Parathyroid adenoma (tissue), 2 donors: Measurements from ENCODE around the gene CNTN3.

Experiments used
- H2AFZ ChIP-seq: fragments of 300-600 bp; sonication (generic); one replicate; pipeline ENCODE4 v1.7.0; 2017; ENCODE audit warnings: antibody characterized with exemption, mild to moderate bottlenecking
- H3K27ac ChIP-seq: fragments of 300-600 bp; sonication (generic); one replicate; pipeline ENCODE4 v1.7.0; 2017
- H3K27me3 ChIP-seq: fragments of 300-600 bp; sonication (generic); one replicate; pipeline ENCODE4 v1.7.0; 2017; ENCODE audit warnings: low read length; ENCODE audit not compliant: control insufficient read depth, insufficient read depth
- H3K36me3 ChIP-seq: fragments of 300-600 bp; sonication (generic); one replicate; pipeline ENCODE4 v1.7.0; 2017; ENCODE audit warnings: low read length; ENCODE audit not compliant: control insufficient read depth, insufficient read depth
- H3K4me1 ChIP-seq: fragments of 300-600 bp; sonication (generic); one replicate; pipeline ENCODE4 v1.7.0; 2017; ENCODE audit warnings: control low read depth
- H3K4me2 ChIP-seq: fragments of 300-600 bp; sonication (generic); one replicate; pipeline ENCODE4 v1.7.0; 2017; ENCODE audit warnings: low read length
- H3K4me3 ChIP-seq: fragments of 300-600 bp; sonication (generic); one replicate; pipeline ENCODE4 v1.7.0; 2017; ENCODE audit warnings: low read depth, low read length
- H3K79me2 ChIP-seq: fragments of 300-600 bp; sonication (generic); one replicate; pipeline ENCODE4 v1.7.0; 2017; ENCODE audit warnings: control low read depth
- H3K9ac ChIP-seq: fragments of 300-600 bp; sonication (generic); one replicate; pipeline ENCODE4 v1.7.0; 2017; ENCODE audit warnings: mild to moderate bottlenecking
- H3K9me3 ChIP-seq: fragments of 300-600 bp; sonication (generic); one replicate; pipeline ENCODE4 v1.7.0; 2017; ENCODE audit warnings: low read length; ENCODE audit not compliant: control insufficient read depth
- CTCF ChIP-seq: fragments of 300-600 bp; sonication (generic); IDR thresholded peaks from one replicate; pipeline ENCODE4 v1.7.0; 2017; ENCODE audit warnings: antibody characterized with exemption, mild to moderate bottlenecking
- donor health status: primary hyperparathyroidism.

The CNTN3 gene

GRCh38 chr3:74648107-74648506 is 33.6 kb upstream of the CNTN3 start:
- H2AFZ ChIP-seq, result no peak overlapping the region
- no peak overlapping the region for H3K4me2 ChIP-seq
- H3K36me3 ChIP-seq, result no peaks in the 10 kb centered on the region
- no peak for TF ChIP-seq CTCF
- no peak overlapping the region for H3K4me3 ChIP-seq
- no peaks in the 10 kb centered on the region for H3K79me2 ChIP-seq
- H3K9ac ChIP-seq, result no peak overlapping the region
- H3K4me1 ChIP-seq, result no peaks in the 10 kb centered on the region
- H3K27me3 ChIP-seq, result no peaks in the 10 kb centered on the region
- no peaks in the 10 kb centered on the region for H3K9me3 ChIP-seq
- H3K27ac ChIP-seq, result no peak overlapping the region

GRCh38 chr3:74646094-74646493 is 31.6 kb upstream of the CNTN3 start:
- no peaks in the 10 kb centered on the region for H3K27me3 ChIP-seq
- no peak overlapping the region for H3K4me3 ChIP-seq
- no peak for TF ChIP-seq CTCF
- no peak overlapping the region for H3K4me2 ChIP-seq
- no peaks in the 10 kb centered on the region for H3K4me1 ChIP-seq
- no peaks in the 10 kb centered on the region for H3K79me2 ChIP-seq
- H2AFZ ChIP-seq, result no peak overlapping the region
- no peaks in the 10 kb centered on the region for H3K36me3 ChIP-seq
- no peaks in the 10 kb centered on the region for H3K9me3 ChIP-seq
- no peak overlapping the region for H3K9ac ChIP-seq
- H3K27ac ChIP-seq, result no peak overlapping the region

GRCh38 chr3:74643636-74644035 is 29.2 kb upstream of the CNTN3 start:
- no peaks in the 10 kb centered on the region for H3K79me2 ChIP-seq
- H3K9ac ChIP-seq, result no peak overlapping the region
- no peak overlapping the region for H3K4me3 ChIP-seq
- H3K27me3 ChIP-seq, result no peaks in the 10 kb centered on the region
- no peaks in the 10 kb centered on the region for H3K4me1 ChIP-seq
- H3K36me3 ChIP-seq, result no peaks in the 10 kb centered on the region
- H2AFZ ChIP-seq, result no peak overlapping the region
- TF ChIP-seq CTCF, result no peak
- no peaks in the 10 kb centered on the region for H3K9me3 ChIP-seq
- H3K4me2 ChIP-seq, result no peak overlapping the region
- no peak overlapping the region for H3K27ac ChIP-seq

GRCh38 chr3:74642876-74643275 is 28.4 kb upstream of the CNTN3 start:
- no peak overlapping the region for H3K4me3 ChIP-seq
- no peaks in the 10 kb centered on the region for H3K27me3 ChIP-seq
- H3K36me3 ChIP-seq, result no peaks in the 10 kb centered on the region
- no peak for TF ChIP-seq CTCF
- H2AFZ ChIP-seq, result no peak overlapping the region
- no peak overlapping the region for H3K4me2 ChIP-seq
- H3K9me3 ChIP-seq, result no peaks in the 10 kb centered on the region
- H3K27ac ChIP-seq, result no peak overlapping the region
- no peaks in the 10 kb centered on the region for H3K79me2 ChIP-seq
- H3K9ac ChIP-seq, result no peak overlapping the region
- no peaks in the 10 kb centered on the region for H3K4me1 ChIP-seq

- Histone ChIP-seq H3K27ac (no peak overlapping the region), H3K4me1 (no peaks in the 10 kb centered on the region), H3K9me3 (no peaks in the 10 kb centered on the region), H3K9ac (no peak overlapping the region), H3K4me3 (no peak overlapping the region), H3K27me3 (no peaks in the 10 kb centered on the region), H3K4me2 (no peak overlapping the region), H3K36me3 (no peaks in the 10 kb centered on the region), H3K79me2 (no peaks in the 10 kb centered on the region), H2AFZ (no peak overlapping the region)
- no peak for TF ChIP-seq CTCF
Observed at GRCh38 chr3:74640211-74640610, 25.8 kb upstream of the CNTN3 start.
